HCT116 (cell line): ENCODE results near the gene CHERP. TPM values are rescaled to one million over a fixed set of nuclear protein-coding genes. Genes with fewer than 3 reads are reported as not detected.

Experiments used
- ATAC-seq: fragments of 200-7000 bp; cut with Tn5 transposase; 2 replicates; pipeline ENCODE4 v1.9.1; 2020; ENCODE audit warnings: mild to moderate bottlenecking, moderate library complexity
- BruUV-seq: library from RNA; stranded (reverse); fragments of 400-500 nt; replicated peaks from 2 replicates; lab custom pipeline; 2021; lab: Mats Ljungman, UMichigan
- CTCF ChIA-PET: fragments of 300-600 bp; sonication (Branson Sonifier 250); formaldehyde crosslinking; loops from one replicate; lab custom pipeline; 2021; ENCODE audit warnings: antibody characterized with exemption; lab: Charles Lee
- POLR2A ChIA-PET: fragments of 300-600, 350-600 bp; sonication (Branson Sonifier 250); formaldehyde crosslinking; loops from one replicate; lab custom pipeline; 2021; ENCODE audit warnings: antibody characterized with exemption; lab: Charles Lee
- RAD21 ChIA-PET, 2 experiments: fragments of 300-600 bp; sonication (Branson Sonifier 250); formaldehyde crosslinking; loops; one replicate each; lab custom pipeline; 2023; ENCODE audit warnings: low total read pairs in 2 of 2; ENCODE audit not compliant: uncharacterized antibody in 2 of 2, unreplicated experiment in 2 of 2, low non-redundant PET in 1 of 2; lab: Charles Lee
- DNase-seq: peaks from one replicate; pipeline ENCODE4 v3.0.0-alpha.2; 2010; ENCODE audit warnings: low read depth, low spot score
- H2AFZ ChIP-seq: fragments of 200-600 bp; shearing (Covaris generic), sonication (generic); 2 replicates; pipeline ENCODE4 v1.6.1; 2017; ENCODE audit warnings: low read depth, mixed run types, mixed read lengths, antibody characterized with exemption, low read length; ENCODE audit not compliant: poor library complexity, severe bottlenecking
- H3K27ac ChIP-seq: 2 replicates; pipeline ENCODE4 v1.5.1; 2012; ENCODE audit warnings: low read depth, low read length
- H3K27me3 ChIP-seq: fragments of 200-600 bp; sonication (generic); 2 replicates; pipeline ENCODE4 v1.6.1; 2016; ENCODE audit warnings: mixed run types, low read length, mixed read lengths; ENCODE audit not compliant: insufficient read depth
- H3K36me3 ChIP-seq, 2 experiments: fragments of 200-500 bp in 1 of 2; fragments of 200-600 bp in 1 of 2; sonication (Bioruptor generic) in 1 of 2; sonication (generic) in 1 of 2; 2 replicates each; pipeline versions ENCODE4 v1.5.1 to v1.6.1; 2014 to 2016; ENCODE audit warnings: low read length in 2 of 2, inconsistent platforms in 1 of 2, mixed read lengths in 1 of 2, mixed run types in 1 of 2; ENCODE audit not compliant: insufficient read depth in 2 of 2, control insufficient read depth in 1 of 2
- H3K4me1 ChIP-seq, 2 experiments: fragments of 200-600 bp in 1 of 2; sonication (generic) in 1 of 2; 2 replicates each; pipeline versions ENCODE4 v1.5.1 to v1.6.1; 2012 to 2017; ENCODE audit warnings: low read length in 2 of 2, inconsistent platforms in 1 of 2, mild to moderate bottlenecking in 1 of 2, mixed read lengths in 1 of 2, mixed run types in 1 of 2, moderate library complexity in 1 of 2; ENCODE audit not compliant: insufficient read depth in 2 of 2, control insufficient read depth in 1 of 2
- H3K4me2 ChIP-seq: fragments of 200-600 bp; sonication (generic); 2 replicates; pipeline ENCODE4 v1.6.1; 2017; ENCODE audit warnings: mixed run types, low read length, mixed read lengths
- H3K4me3 ChIP-seq, 2 experiments: fragments of 200-600 bp in 1 of 2; sonication (generic) in 1 of 2; replicated peaks in 1 of 2; 2 replicates each; pipeline ENCODE4 v1.5.1; 2011 to 2016; ENCODE audit warnings: low read length in 2 of 2, control low read depth in 1 of 2, low read depth in 1 of 2, mild to moderate bottlenecking in 1 of 2, mixed read lengths in 1 of 2, mixed run types in 1 of 2
- H3K79me2 ChIP-seq: fragments of 200-600 bp; sonication (generic); 2 replicates; pipeline ENCODE4 v1.6.1; 2017; ENCODE audit warnings: mild to moderate bottlenecking, mixed run types, low read length, moderate library complexity, mixed read lengths; ENCODE audit not compliant: insufficient read depth
- H3K9ac ChIP-seq: fragments of 200-600 bp; sonication (generic); 2 replicates; pipeline ENCODE4 v1.6.1; 2016; ENCODE audit warnings: low read length, mixed read lengths
- H3K9me2 ChIP-seq: fragments of 200-600 bp; sonication (generic), shearing (Covaris generic); 2 replicates; pipeline ENCODE4 v1.6.1; 2017; ENCODE audit warnings: mixed run types, mild to moderate bottlenecking, moderate library complexity; ENCODE audit not compliant: insufficient read depth
- H3K9me3 ChIP-seq, 2 experiments: fragments of 200-500 bp in 1 of 2; fragments of 200-600 bp in 1 of 2; sonication (Bioruptor generic) in 1 of 2; sonication (generic) in 1 of 2; 2 replicates each; pipeline ENCODE4 v1.6.1; 2014 to 2017; ENCODE audit warnings: low read length in 2 of 2, mixed read lengths in 2 of 2, inconsistent platforms in 1 of 2, low read depth in 1 of 2, mild to moderate bottlenecking in 1 of 2, mixed run types in 1 of 2, moderate library complexity in 1 of 2; ENCODE audit not compliant: control insufficient read depth in 1 of 2, insufficient read depth in 1 of 2
- H4K20me1 ChIP-seq: fragments of 200-600 bp; sonication (generic), shearing (Covaris generic); 2 replicates; pipeline ENCODE4 v1.6.1; 2017; ENCODE audit warnings: mixed run types, mild to moderate bottlenecking, moderate library complexity; ENCODE audit not compliant: insufficient read depth
- CBX3 ChIP-seq: IDR thresholded peaks from 2 replicates; pipeline ENCODE4 v1.6.1; 2012; ENCODE audit warnings: low read depth
- CEBPB ChIP-seq: IDR thresholded peaks from 2 replicates; pipeline ENCODE4 v1.6.1; 2012; ENCODE audit warnings: low read depth
- CTCF ChIP-seq, 3 experiments: fragments of 200-600 bp in 1 of 3; sonication (generic) in 1 of 3; IDR thresholded peaks in 2 of 3; conservative IDR thresholded peaks in 1 of 3; 2 replicates each; pipeline ENCODE4 v1.5.1; 2012 to 2017; ENCODE audit warnings: low read depth in 2 of 3, low read length in 2 of 3, antibody characterized with exemption in 1 of 3, borderline replicate concordance in 1 of 3, control low read depth in 1 of 3, mild to moderate bottlenecking in 1 of 3, mixed read lengths in 1 of 3, mixed run types in 1 of 3, moderate library complexity in 1 of 3; ENCODE audit not compliant: insufficient read depth in 1 of 3
- EGR1 ChIP-seq: IDR thresholded peaks from 2 replicates; pipeline ENCODE4 v1.6.1; 2012; ENCODE audit warnings: low read depth
- FOSL1 ChIP-seq: IDR thresholded peaks from 2 replicates; pipeline ENCODE4 v1.6.1; 2012; ENCODE audit warnings: low read depth
- JUND ChIP-seq: IDR thresholded peaks from 2 replicates; pipeline ENCODE4 v1.6.1; 2012
- MAX ChIP-seq: IDR thresholded peaks from 2 replicates; pipeline ENCODE4 v1.6.1; 2012
- POLR2A ChIP-seq: IDR thresholded peaks from 2 replicates; pipeline ENCODE4 v1.7.0; 2011; ENCODE audit warnings: borderline replicate concordance; ENCODE audit not compliant: insufficient read depth, insufficient read length; ENCODE audit errors: extremely low read depth
- POLR2AphosphoS5 ChIP-seq: IDR thresholded peaks from 2 replicates; pipeline ENCODE4 v1.6.1; 2011; ENCODE audit warnings: mild to moderate bottlenecking, low read depth, low read length, moderate library complexity
- REST ChIP-seq: IDR thresholded peaks from 2 replicates; pipeline ENCODE4 v1.6.1; 2012; ENCODE audit warnings: low read depth
- SIN3A ChIP-seq: IDR thresholded peaks from 2 replicates; pipeline ENCODE4 v1.6.1; 2012; ENCODE audit warnings: low read depth
- SP1 ChIP-seq: IDR thresholded peaks from 2 replicates; pipeline ENCODE4 v1.6.1; 2012; ENCODE audit warnings: low read depth
- SRF ChIP-seq: IDR thresholded peaks from 2 replicates; pipeline ENCODE4 v1.6.1; 2012; ENCODE audit warnings: low read depth
- TCF7L2 ChIP-seq: IDR thresholded peaks from 2 replicates; pipeline ENCODE4 v1.7.0; 2011; ENCODE audit warnings: borderline replicate concordance, inconsistent platforms; ENCODE audit not compliant: insufficient read depth, insufficient read length; ENCODE audit errors: extremely low read depth
- YY1 ChIP-seq: IDR thresholded peaks from 2 replicates; pipeline ENCODE4 v1.6.1; 2011; ENCODE audit warnings: low read length, low read depth, moderate library complexity, mild to moderate bottlenecking; ENCODE audit not compliant: insufficient replicate concordance; ENCODE audit errors: extremely low read depth
- ZBTB33 ChIP-seq: IDR thresholded peaks from 2 replicates; pipeline ENCODE4 v1.6.1; 2011; ENCODE audit warnings: mild to moderate bottlenecking, low read length, moderate library complexity; ENCODE audit not compliant: insufficient replicate concordance; ENCODE audit errors: extremely low read depth
- ZFX ChIP-seq: fragments of 450-650 bp; IDR thresholded peaks from 2 replicates; pipeline ENCODE4 v1.6.1; 2017
- intact Hi-C: fragments of 100-400 bp; cut with micrococcal nuclease; formaldehyde crosslinking; loops from 2 replicates; pipeline ENCODE4 v1.10.0; 2022
- total RNA-seq: library from RNA; stranded (reverse); gene quantifications from one replicate; pipeline ENCODE4 v1.2.1, GENCODE V29; 2021; ENCODE audit not compliant: unreplicated experiment

The CHERP gene
- total RNA-seq, 1 experiment from 2014 or later = 65.8 TPM

- BruUV-seq = no TSS peak
Measured at GRCh38 chr19:16506961-16507360, 35.3 kb downstream of the CHERP start.

More at GRCh38 chr19:16506961-16507360, 35.3 kb downstream of the CHERP start:
- intact Hi-C loops = no loop called here
- H3K4me1 ChIP-seq = no peaks in the 10 kb centered on the region
- no peaks in the 10 kb centered on the region for H3K9me2 ChIP-seq
- no peak for DNase-seq
- ATAC-seq = no peak
- no peak overlapping the region for H3K27ac ChIP-seq
- CTCF ChIA-PET = no interaction called here
- H3K27me3 ChIP-seq = no peaks in the 10 kb centered on the region
- POLR2A ChIA-PET = no interaction called here
- no peak for TF ChIP-seq CEBPB
- TF ChIP-seq TCF7L2 = no peak
- TF ChIP-seq CBX3 = no peak
- TF ChIP-seq POLR2A = no peak
- no peak for TF ChIP-seq ZFX
- TF ChIP-seq EGR1 = no peak
- TF ChIP-seq POLR2AphosphoS5 = no peak
- TF ChIP-seq REST = no peak
- no peak for TF ChIP-seq CTCF (IDR thresholded peaks at IDR 0.05 in 2 of 3, conservative IDR thresholded peaks at IDR 0.05 in 1 of 3; ENCODE audit: borderline replicate concordance in 1 of 3, insufficient read depth in 1 of 3, low read depth in 2 of 3, low read length in 2 of 3)
- no peak for TF ChIP-seq SRF
- no peak for TF ChIP-seq FOSL1
- TF ChIP-seq SP1 = no peak
- TF ChIP-seq MAX = no peak
- no peak for TF ChIP-seq JUND
- no peak for TF ChIP-seq ZBTB33
- TF ChIP-seq SIN3A = no peak
- TF ChIP-seq YY1 = no peak
- H3K4me2 ChIP-seq = no peak overlapping the region
- peaks cover 4 to 8% of the 10 kb centered on the region in 2 experiments; a peak in 3 of 4 replicates for H3K36me3 ChIP-seq
- no peak overlapping the region for H3K9ac ChIP-seq
- no peak overlapping the region for H3K4me3 ChIP-seq
- no peaks in the 10 kb centered on the region for H3K9me3 ChIP-seq
- no peaks in the 10 kb centered on the region for H4K20me1 ChIP-seq
- H3K79me2 ChIP-seq = no peaks in the 10 kb centered on the region
- no peak overlapping the region for H2AFZ ChIP-seq
- RAD21 ChIA-PET = no interaction called here
